ENCODE measurements around the gene PHF2.

The PHF2 gene

DNA sequence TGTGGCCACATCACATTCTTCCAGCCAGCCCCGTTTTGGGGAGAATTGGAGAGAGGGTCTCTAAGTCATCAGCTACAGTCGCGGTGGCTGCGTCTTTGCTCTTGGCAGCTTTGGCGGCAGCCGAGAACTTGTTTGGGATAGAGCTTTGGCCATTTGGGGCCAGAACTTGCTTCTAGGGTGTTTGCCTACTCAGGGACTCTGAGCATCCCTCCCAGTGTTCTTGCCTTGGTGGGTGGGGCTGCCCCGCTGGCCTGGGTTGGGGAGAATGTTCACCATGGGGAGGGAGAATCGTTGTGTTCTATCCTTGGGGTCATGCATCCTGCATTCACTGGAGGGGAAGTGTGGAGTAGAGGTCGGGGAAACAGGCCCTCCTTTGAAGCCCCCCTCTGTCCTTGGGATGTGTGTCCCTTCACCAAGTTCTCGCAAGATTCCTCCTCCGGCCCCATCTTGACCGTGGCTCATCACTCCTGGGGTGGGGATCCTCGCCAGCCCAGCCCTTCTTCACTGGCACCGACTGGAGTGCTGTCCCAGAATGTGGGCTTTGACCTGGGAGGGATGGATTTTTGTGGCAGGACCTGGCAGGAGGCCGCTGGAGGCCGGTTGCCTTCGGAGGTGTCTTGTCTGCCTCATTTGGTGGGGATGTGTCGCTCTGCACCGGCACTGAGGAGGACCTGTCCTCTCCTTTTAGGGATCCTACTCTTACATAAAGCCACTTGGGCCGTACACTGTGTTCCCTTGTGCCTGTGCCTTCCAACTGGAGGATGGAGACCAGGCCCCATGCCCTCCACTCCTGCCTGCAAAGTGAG, 3.5 kb downstream of the PHF2 start:
- TF ChIP-seq POLR2AphosphoS5 (IDR thresholded peaks at IDR 0.05; ENCODE audit: low read depth, low read length) = no peak
- no peak for TF ChIP-seq TAF1 (IDR thresholded peaks at IDR 0.05; ENCODE audit: borderline replicate concordance, low read depth, low read length)
- TF ChIP-seq POLR2A (IDR thresholded peaks at IDR 0.05; ENCODE audit: low read depth, low read length) = no peak
- DNase-seq (ENCODE audit: insufficient read length) = no peak
- no peak for FAIRE-seq

DNA sequence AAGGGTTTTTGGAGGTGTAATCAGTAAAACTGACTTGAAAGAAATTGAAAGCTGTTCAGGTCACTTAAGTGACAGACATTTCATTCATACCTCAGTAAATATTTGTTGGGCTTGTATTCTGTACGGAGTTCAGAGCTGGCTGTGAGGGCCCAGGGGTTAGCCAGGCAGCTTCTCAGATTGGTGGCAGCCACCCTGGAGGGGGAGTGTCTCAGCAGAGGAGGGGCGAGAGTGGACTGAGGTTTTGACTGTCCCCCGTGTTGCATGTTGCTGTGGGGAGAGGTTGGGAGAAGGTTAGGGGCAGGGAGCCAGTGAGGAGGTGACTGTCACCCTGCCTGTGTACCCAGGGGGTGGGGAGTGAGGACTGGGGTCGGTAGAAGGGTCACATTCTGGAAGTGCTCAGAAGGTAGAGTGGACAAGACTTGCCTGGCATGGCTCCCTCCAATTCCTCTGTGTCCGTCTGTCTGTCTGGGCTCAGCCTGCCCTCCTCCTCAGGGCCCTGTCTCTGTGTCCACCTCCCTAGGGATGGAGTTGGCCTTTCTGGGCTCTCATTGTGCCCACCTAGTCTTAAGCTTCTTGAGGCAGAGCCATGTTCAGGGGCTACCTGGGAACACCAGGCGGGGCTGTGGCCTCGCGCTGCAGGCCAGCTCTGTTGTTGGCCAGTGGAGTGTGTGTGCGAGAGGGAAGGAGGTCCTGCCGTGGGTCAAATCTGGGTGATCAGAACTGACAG, 4.4 kb downstream of the PHF2 start:
- TF ChIP-seq POLR2A (IDR thresholded peaks at IDR 0.05; ENCODE audit: low read depth, low read length) = no peak
- no peak for TF ChIP-seq TAF1 (IDR thresholded peaks at IDR 0.05; ENCODE audit: borderline replicate concordance, low read depth, low read length)
- no peak for TF ChIP-seq POLR2AphosphoS5 (IDR thresholded peaks at IDR 0.05; ENCODE audit: low read depth, low read length)
- FAIRE-seq (no peak), DNase-seq (ENCODE audit: insufficient read length) (no peak)

DNA sequence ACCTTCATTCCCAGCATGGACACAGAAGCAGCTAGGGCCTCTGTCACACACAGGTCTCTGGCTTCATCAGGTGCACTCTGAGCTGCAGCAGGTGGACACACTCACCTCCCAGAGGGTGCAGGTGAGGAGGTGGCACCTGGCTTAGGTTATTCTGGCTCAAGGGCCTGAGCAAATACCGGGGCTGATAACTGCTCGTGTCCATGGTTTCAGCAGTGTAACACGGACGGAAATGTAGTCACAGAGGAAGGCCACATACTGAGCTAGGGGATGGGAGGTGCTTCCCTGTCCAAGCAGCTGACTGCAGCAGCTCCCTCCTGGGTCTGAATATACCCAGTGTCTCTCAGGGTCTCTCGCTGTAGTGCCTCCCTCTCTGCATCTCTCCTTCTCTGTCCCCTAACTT, 5.7 kb downstream of the PHF2 start:
- DNase-seq (ENCODE audit: insufficient read length) (no peak), FAIRE-seq (no peak)
- TF ChIP-seq POLR2A (IDR thresholded peaks at IDR 0.05; ENCODE audit: low read depth, low read length) (no peak), TAF1 (IDR thresholded peaks at IDR 0.05; ENCODE audit: borderline replicate concordance, low read depth, low read length) (no peak), POLR2AphosphoS5 (IDR thresholded peaks at IDR 0.05; ENCODE audit: low read depth, low read length) (no peak)

DNA sequence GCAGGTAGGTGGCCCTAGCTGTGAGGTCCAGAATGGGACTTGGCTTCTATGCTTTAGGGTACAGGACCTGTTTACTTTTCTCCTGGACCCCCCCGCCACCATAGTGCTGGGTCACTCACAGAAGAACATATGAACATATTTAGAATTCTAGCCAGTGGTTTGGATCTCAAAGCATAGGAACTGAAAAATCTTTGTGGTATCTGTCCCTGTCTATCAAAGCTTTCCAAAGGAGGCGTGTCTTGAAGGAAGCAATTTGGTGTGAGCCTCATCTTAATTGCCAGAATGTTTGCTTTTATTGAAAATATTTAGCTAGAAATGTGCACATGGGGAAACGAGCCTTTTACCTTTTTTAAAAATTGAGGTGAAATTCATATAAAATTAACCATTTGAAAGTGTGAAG, 6.2 kb downstream of the PHF2 start:
- TF ChIP-seq POLR2A (IDR thresholded peaks at IDR 0.05; ENCODE audit: low read depth, low read length) (no peak), POLR2AphosphoS5 (IDR thresholded peaks at IDR 0.05; ENCODE audit: low read depth, low read length) (no peak), TAF1 (IDR thresholded peaks at IDR 0.05; ENCODE audit: borderline replicate concordance, low read depth, low read length) (no peak)
- FAIRE-seq (no peak), DNase-seq (ENCODE audit: insufficient read length) (no peak)

DNA sequence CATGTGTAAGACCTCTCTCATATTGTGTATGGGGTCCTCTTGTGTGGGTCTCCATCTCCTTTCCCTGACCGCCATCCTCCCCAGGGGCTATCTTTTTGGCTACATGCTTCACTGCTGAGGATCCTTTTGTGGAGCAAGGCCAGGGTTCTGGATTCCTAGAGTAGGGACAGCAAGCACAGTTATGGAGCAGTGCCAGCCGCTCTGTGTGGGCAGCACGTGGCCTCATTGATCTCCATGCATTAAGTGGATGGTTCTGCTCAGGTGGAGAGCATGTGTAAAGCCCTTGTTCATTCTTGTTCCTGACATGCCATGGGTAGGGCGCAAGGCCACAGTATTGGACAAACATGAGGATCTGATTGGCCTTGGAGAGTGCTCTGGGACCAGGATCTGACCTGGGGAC, 8.9 kb downstream of the PHF2 start:
- no peak for FAIRE-seq
- TF ChIP-seq TAF1 (IDR thresholded peaks at IDR 0.05; ENCODE audit: borderline replicate concordance, low read depth, low read length) (no peak), POLR2A (IDR thresholded peaks at IDR 0.05; ENCODE audit: low read depth, low read length) (no peak)
- DNase-seq (ENCODE audit: insufficient read length) = no peak

DNA sequence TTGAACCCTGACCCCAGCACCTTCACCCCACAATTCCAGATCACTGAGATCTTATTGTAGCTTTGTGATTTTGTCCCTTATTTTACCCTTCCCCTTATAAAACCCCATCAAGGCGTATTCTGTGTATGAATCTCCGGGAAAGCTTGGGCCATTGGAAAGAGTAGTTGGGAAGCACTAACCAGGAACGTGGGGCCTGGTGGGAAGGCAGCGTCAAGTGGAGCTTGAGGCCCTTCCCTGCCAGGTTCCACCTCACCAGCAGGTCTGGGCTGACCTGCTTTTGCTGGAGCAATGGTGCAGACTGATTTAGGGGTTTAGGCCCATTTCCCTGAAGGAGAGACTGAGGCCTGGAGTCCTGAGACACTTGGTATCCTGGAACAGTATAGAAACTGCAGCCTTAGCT, 9.3 kb downstream of the PHF2 start:
- no peak for FAIRE-seq
- DNase-seq (ENCODE audit: insufficient read length) = no peak
- TF ChIP-seq TAF1 (IDR thresholded peaks at IDR 0.05; ENCODE audit: borderline replicate concordance, low read depth, low read length) (no peak), POLR2A (IDR thresholded peaks at IDR 0.05; ENCODE audit: low read depth, low read length) (no peak), POLR2AphosphoS5 (IDR thresholded peaks at IDR 0.05; ENCODE audit: low read depth, low read length) (no peak)

DNA sequence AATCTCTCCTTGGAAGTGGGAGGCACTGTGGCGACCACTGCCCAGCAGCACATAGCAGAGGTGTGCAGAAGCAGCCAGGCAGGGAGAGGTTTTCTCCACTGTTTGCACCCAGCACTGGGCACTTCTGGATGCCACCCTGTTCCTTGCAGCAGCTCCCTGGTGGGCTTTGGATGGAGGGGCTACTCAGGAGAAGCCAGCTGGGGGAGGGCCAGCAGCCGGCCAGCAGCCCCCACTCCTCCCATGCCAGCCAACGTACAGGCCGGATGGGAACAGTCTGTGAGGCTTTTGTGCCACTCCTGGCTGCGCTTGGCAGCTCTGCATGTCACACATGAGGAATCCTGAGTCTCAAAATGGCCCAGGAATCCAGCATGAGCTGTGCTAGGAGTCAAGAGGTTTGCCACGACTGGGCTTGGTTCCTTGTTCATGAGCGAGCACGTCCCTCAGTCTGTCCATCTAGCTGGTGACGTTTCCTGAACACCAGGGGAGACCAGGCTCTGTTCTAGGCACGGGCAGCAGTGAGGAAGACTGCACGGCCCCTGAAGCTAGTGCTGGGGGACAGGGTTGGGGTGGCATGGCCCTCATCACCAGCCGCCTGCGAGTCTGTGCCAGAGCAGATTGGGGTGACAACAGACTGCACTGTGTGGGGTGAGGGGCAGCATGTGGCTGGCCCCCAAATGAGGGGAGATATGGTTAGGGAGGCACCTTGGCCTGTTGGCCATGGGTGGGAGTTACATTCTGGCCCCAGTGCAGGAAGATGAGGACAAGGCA, 10.1 kb downstream of the PHF2 start:
- TF ChIP-seq POLR2AphosphoS5 (IDR thresholded peaks at IDR 0.05; ENCODE audit: low read depth, low read length) (no peak), TAF1 (IDR thresholded peaks at IDR 0.05; ENCODE audit: borderline replicate concordance, low read depth, low read length) (no peak), POLR2A (IDR thresholded peaks at IDR 0.05; ENCODE audit: low read depth, low read length) (no peak)
- no peak for DNase-seq (ENCODE audit: insufficient read length)
- no peak for FAIRE-seq

DNA sequence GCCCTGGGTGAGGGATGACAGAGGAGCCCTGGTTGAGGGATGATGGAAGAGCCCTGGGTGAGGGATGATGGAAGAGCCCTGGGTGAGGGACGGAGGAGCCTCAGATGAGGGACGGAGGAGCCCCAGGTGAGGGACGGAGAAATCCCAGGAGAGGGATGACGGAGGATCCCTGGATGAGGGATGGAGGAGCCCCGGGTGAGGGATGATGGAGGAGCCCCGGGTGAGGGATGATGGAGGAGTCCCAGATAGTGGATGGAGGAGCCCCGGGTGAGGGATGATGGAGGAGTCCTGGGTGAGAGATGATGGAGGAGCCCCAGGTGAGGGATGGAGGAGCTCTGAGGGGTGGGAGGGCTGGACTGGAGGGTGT, 10.9 kb downstream of the PHF2 start:
- no peak for DNase-seq (ENCODE audit: insufficient read length)
- FAIRE-seq = no peak
- TF ChIP-seq POLR2AphosphoS5 (IDR thresholded peaks at IDR 0.05; ENCODE audit: low read depth, low read length) (no peak), POLR2A (IDR thresholded peaks at IDR 0.05; ENCODE audit: low read depth, low read length) (no peak), TAF1 (IDR thresholded peaks at IDR 0.05; ENCODE audit: borderline replicate concordance, low read depth, low read length) (no peak)

DNA sequence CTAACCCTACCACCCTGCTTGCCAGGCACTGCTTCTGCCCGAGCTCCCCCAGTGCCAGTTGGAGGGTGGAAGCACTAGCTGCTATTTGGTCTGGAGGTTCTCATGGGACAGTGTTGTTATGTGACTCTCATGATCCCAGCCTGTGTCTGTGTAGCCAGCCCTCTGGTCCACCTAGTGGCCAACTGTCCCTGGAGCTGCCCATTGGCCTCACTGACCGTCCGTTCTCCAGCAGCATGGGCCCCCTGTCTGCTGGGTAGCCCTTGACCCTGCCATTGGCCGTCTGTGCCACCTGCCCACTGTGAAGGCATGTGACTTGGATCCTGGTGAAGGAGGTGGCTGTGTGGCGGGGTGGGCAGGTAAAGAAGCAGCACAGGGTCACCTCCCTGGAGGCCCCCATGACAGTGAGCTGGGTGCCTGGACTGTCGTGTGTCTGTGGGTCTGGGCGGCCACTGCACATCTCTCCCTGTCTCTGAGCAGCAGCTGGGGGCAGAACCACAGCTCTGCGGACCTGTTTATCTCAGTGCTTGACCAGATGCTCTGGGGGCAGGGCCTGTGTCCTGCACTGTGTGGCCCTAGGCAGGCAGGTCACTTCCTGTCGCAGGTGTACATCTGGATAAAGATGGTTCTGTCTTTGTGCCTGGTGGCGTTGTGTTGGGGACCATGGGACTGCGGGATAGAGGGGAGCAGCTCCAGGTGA, 11.4 kb downstream of the PHF2 start:
- TF ChIP-seq POLR2A (IDR thresholded peaks at IDR 0.05; ENCODE audit: low read depth, low read length) (no peak), TAF1 (IDR thresholded peaks at IDR 0.05; ENCODE audit: borderline replicate concordance, low read depth, low read length) (no peak), POLR2AphosphoS5 (IDR thresholded peaks at IDR 0.05; ENCODE audit: low read depth, low read length) (no peak)
- no peak for DNase-seq (ENCODE audit: insufficient read length)
- FAIRE-seq = no peak

DNA sequence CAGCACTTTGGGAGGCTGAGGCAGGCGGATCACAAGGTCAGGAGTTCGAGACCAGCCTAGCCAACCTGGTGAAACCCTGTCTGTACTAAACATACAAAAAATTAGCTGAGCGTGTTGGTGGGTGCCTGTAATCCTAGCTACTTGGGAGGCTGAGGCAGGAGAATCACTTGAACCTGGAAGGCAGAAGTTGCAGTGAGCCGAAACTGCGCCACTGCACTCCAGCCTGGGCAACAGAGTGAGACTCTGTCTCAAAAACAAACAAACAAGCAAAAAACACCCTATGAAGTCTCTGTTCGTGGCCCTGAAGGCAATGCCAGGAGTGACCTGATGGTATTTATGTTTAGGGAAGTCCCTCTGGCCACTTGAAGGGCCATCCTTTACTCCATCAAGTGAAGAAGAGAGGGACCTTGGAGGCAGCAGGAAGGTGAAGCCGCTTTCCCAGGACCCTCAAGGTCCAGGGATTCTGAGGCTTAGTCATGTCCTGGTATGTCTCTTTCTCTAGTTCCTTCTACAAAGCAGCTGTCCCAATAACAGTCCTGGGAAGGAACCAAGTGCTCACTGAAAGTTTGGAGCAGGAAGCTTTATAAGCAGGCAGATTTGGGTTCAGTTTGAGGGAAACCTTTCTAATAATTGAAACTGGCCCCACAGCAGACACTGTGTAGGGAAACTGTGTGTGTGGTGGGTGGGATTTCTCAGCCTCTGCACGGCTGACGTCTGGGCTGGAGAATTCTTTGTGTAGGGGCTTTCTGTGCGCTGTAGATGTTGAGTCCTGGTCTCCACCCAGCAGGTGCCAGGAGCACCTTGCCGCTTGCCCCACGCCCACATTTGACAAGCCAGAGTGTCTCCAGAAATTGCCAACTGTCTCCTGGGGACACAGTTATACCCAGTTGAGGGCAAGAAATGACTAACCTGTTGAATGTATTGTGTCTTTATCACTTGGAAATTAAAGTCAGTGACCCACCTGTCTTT, 12.5 kb downstream of the PHF2 start:
- no peak for TF ChIP-seq TAF1 (IDR thresholded peaks at IDR 0.05; ENCODE audit: borderline replicate concordance, low read depth, low read length)
- no peak for TF ChIP-seq POLR2AphosphoS5 (IDR thresholded peaks at IDR 0.05; ENCODE audit: low read depth, low read length)
- no peak for TF ChIP-seq POLR2A (IDR thresholded peaks at IDR 0.05; ENCODE audit: low read depth, low read length)
- FAIRE-seq = no peak
- DNase-seq (ENCODE audit: insufficient read length) = no peak

All from GM12892 (cell line).